H1 (cell line): Measurements from ENCODE around the gene SULF2. TPM values are rescaled to one million over a fixed set of nuclear protein-coding genes. Genes with fewer than 3 reads are reported as not detected.

Experiments used
- CTCF ChIA-PET: fragments of 300-600 bp; sonication (Branson Sonifier 250); formaldehyde crosslinking; loops from one replicate; lab custom pipeline; 2021; ENCODE audit not compliant: partially characterized antibody; lab: Charles Lee
- POLR2A ChIA-PET: fragments of 300-600 bp; sonication (Branson Sonifier 250); formaldehyde crosslinking; loops from one replicate; lab custom pipeline; 2021; ENCODE audit warnings: inconsistent platforms; ENCODE audit not compliant: partially characterized antibody; lab: Charles Lee
- DNase-seq, 2 experiments: peaks; one replicate each; pipeline versions ENCODE4 v3.0.0 to v3.0.0-alpha.2; 2010 to 2022; ENCODE audit warnings: low spot score in 2 of 2, low read depth in 1 of 2, mixed read lengths in 1 of 2
- FAIRE-seq: peaks from 2 replicates; lab custom pipeline; 2011; peaks lifted over from hg19 to GRCh38; lab: Jason Lieb, UNC
- H2AFZ ChIP-seq: 2 replicates; pipeline ENCODE4 v1.8.1; 2012; ENCODE audit warnings: low read length, inconsistent platforms
- H2AK5ac ChIP-seq: 2 replicates; pipeline ENCODE4 v1.6.1; 2013; ENCODE audit warnings: low read depth, low read length
- H2BK120ac ChIP-seq: replicated peaks from 2 replicates; pipeline ENCODE3; 2013; ENCODE audit warnings: low read depth, low read length, inconsistent platforms
- H2BK12ac ChIP-seq: 2 replicates; pipeline ENCODE4 v1.6.1; 2013; ENCODE audit warnings: low read depth, low read length
- H2BK15ac ChIP-seq: 2 replicates; pipeline ENCODE4 v1.6.1; 2013; ENCODE audit warnings: low read length
- H2BK20ac ChIP-seq: 2 replicates; pipeline ENCODE4 v1.6.1; 2013; ENCODE audit warnings: low read length
- H2BK5ac ChIP-seq: 2 replicates; pipeline ENCODE4 v1.6.1; 2013; ENCODE audit warnings: low read depth, low read length
- H3K14ac ChIP-seq: 2 replicates; pipeline ENCODE4 v1.6.1; 2013; ENCODE audit warnings: inconsistent platforms; ENCODE audit not compliant: insufficient read length
- H3K18ac ChIP-seq: 2 replicates; pipeline ENCODE4 v1.6.1; 2013; ENCODE audit warnings: low read length; ENCODE audit errors: extremely low read depth
- H3K23ac ChIP-seq: 2 replicates; pipeline ENCODE4 v1.6.1; 2013; ENCODE audit warnings: inconsistent platforms; ENCODE audit not compliant: insufficient read length
- H3K23me2 ChIP-seq: 2 replicates; pipeline ENCODE4 v1.6.1; 2013; ENCODE audit warnings: low read depth, low read length
- H3K27ac ChIP-seq: 2 replicates; pipeline ENCODE4 v1.6.1; 2011; ENCODE audit warnings: low read depth, low read length, inconsistent platforms
- H3K27me3 ChIP-seq, 4 experiments: replicated peaks in 1 of 4; 1 replicate in 1 of 4; 2 replicates in 3 of 4; pipeline versions ENCODE4 v1.6.1 to v1.8.1; 2011 to 2013; ENCODE audit warnings: low read length in 3 of 4, mild to moderate bottlenecking in 3 of 4, inconsistent platforms in 2 of 4, mixed read lengths in 2 of 4, moderate library complexity in 1 of 4; ENCODE audit not compliant: control insufficient read depth in 3 of 4, insufficient read depth in 3 of 4; ENCODE audit errors: extremely low read depth in 1 of 4
- H3K36me3 ChIP-seq, 4 experiments: 2 replicates each; pipeline versions ENCODE4 v1.6.1 to v1.8.1; 2011 to 2013; ENCODE audit warnings: mild to moderate bottlenecking in 4 of 4, low read length in 3 of 4, moderate library complexity in 2 of 4, control low read depth in 1 of 4, inconsistent platforms in 1 of 4; ENCODE audit not compliant: insufficient read depth in 4 of 4, control insufficient read depth in 2 of 4
- H3K4ac ChIP-seq: replicated peaks from 2 replicates; pipeline ENCODE3; 2013; ENCODE audit warnings: low read length, low read depth, mixed read lengths, inconsistent platforms; ENCODE audit not compliant: insufficient read length
- H3K4me1 ChIP-seq, 4 experiments: replicated peaks in 1 of 4; 1 replicate in 1 of 4; 2 replicates in 3 of 4; pipeline versions ENCODE4 v1.6.1 to v1.8.1; 2011 to 2013; ENCODE audit warnings: low read length in 3 of 4, inconsistent platforms in 2 of 4, mixed read lengths in 1 of 4; ENCODE audit not compliant: insufficient read depth in 4 of 4, control insufficient read depth in 3 of 4
- H3K4me2 ChIP-seq, 2 experiments: 2 replicates each; pipeline versions ENCODE4 v1.6.1 to v1.8.1; 2011 to 2013; ENCODE audit warnings: low read depth in 2 of 2, low read length in 2 of 2, control low read depth in 1 of 2, inconsistent platforms in 1 of 2, mild to moderate bottlenecking in 1 of 2; ENCODE audit not compliant: insufficient read depth in 1 of 2
- H3K4me3 ChIP-seq, 4 experiments: fragments of 200-600, 300-600 bp in 1 of 4; sonication (generic), shearing (Covaris generic), sonication (Bioruptor Twin) in 1 of 4; 2 replicates each; pipeline versions ENCODE4 v1.5.1 to v1.8.1; 2011 to 2016; ENCODE audit warnings: low read length in 4 of 4, low read depth in 3 of 4, control low read depth in 2 of 4, inconsistent platforms in 2 of 4, mild to moderate bottlenecking in 2 of 4, mixed read lengths in 1 of 4, moderate library complexity in 1 of 4; ENCODE audit not compliant: insufficient read depth in 2 of 4; ENCODE audit errors: extremely low read depth in 1 of 4
- H3K56ac ChIP-seq: replicated peaks from 2 replicates; pipeline ENCODE3; 2013; ENCODE audit warnings: low read depth, mild to moderate bottlenecking, mixed read lengths, low read length, inconsistent platforms; ENCODE audit not compliant: insufficient read length
- H3K79me1 ChIP-seq: 2 replicates; pipeline ENCODE4 v1.6.1; 2013; ENCODE audit warnings: low read depth, low read length, control low read depth
- H3K79me2 ChIP-seq, 2 experiments: 2 replicates each; pipeline versions ENCODE4 v1.6.1 to v1.8.1; 2012 to 2013; ENCODE audit warnings: low read length in 2 of 2, mild to moderate bottlenecking in 2 of 2, inconsistent platforms in 1 of 2; ENCODE audit not compliant: insufficient read depth in 2 of 2, control insufficient read depth in 1 of 2
- H3K9ac ChIP-seq, 4 experiments: replicated peaks in 1 of 4; 1 replicate in 1 of 4; 2 replicates in 3 of 4; pipeline versions ENCODE4 v1.6.1 to v1.8.1; 2011 to 2013; ENCODE audit warnings: low read depth in 3 of 4, low read length in 3 of 4, control low read depth in 2 of 4, mild to moderate bottlenecking in 2 of 4, moderate library complexity in 2 of 4, inconsistent platforms in 1 of 4; ENCODE audit errors: extremely low read depth in 1 of 4
- H3K9me3 ChIP-seq, 2 experiments: 2 replicates each; pipeline versions ENCODE4 v1.6.1 to v1.8.1; 2012 to 2013; ENCODE audit warnings: mild to moderate bottlenecking in 2 of 2, moderate library complexity in 2 of 2, control low read depth in 1 of 2, inconsistent platforms in 1 of 2, low read depth in 1 of 2, low read length in 1 of 2, mixed read lengths in 1 of 2; ENCODE audit not compliant: insufficient read depth in 2 of 2
- H4K20me1 ChIP-seq, 2 experiments: replicated peaks in 1 of 2; 2 replicates each; pipeline versions ENCODE3 to v1.8.1; 2011 to 2013; ENCODE audit warnings: inconsistent platforms in 2 of 2, low read length in 2 of 2, mild to moderate bottlenecking in 1 of 2; ENCODE audit not compliant: insufficient read depth in 2 of 2, control insufficient read depth in 1 of 2
- H4K5ac ChIP-seq: 2 replicates; pipeline ENCODE4 v1.6.1; 2013; ENCODE audit warnings: low read length, low read depth, mixed read lengths, inconsistent platforms; ENCODE audit not compliant: insufficient read length
- H4K8ac ChIP-seq: 2 replicates; pipeline ENCODE4 v1.8.0; 2013; ENCODE audit warnings: mild to moderate bottlenecking, moderate library complexity, low read length, inconsistent platforms; ENCODE audit not compliant: insufficient read depth; ENCODE audit errors: extremely low read depth
- H4K91ac ChIP-seq: replicated peaks from 2 replicates; pipeline ENCODE3; 2013; ENCODE audit warnings: low read length, mixed read lengths, inconsistent platforms; ENCODE audit not compliant: insufficient read length
- KDM1A ChIP-seq: fragments of 200-600, 300-600 bp; sonication (generic); IDR thresholded peaks from 2 replicates; pipeline ENCODE4 v1.7.1; 2016; ENCODE audit warnings: mild to moderate bottlenecking, low read length, borderline replicate concordance
- PHF8 ChIP-seq: fragments of 200-600 bp; sonication (generic); conservative IDR thresholded peaks from 2 replicates; pipeline ENCODE4 v1.7.1; 2012; ENCODE audit warnings: low read depth, mild to moderate bottlenecking, inconsistent platforms, low read length, moderate library complexity
- WGBS, 2 experiments: shearing (Covaris generic) in 1 of 2; methylation state at CpG; one replicate each; pipeline versions ENCODE4 v1.1.6 to v1.1.7; 2013 to 2015; ENCODE audit warnings: low lambda C conversion rate in 2 of 2, mixed read lengths in 2 of 2, inconsistent platforms in 1 of 2, low coverage in 1 of 2, missing lambda C conversion rate in 1 of 2; ENCODE audit not compliant: insufficient replicate concordance in 2 of 2, insufficient coverage in 1 of 2, insufficient read length in 1 of 2; ENCODE audit errors: extremely low coverage in 1 of 2, missing lambda C conversion rate in 1 of 2; 5-methylcytosine and 5-hydroxymethylcytosine counted together
- polyA plus RNA-seq, 7 experiments: library from polyadenylated mRNA; depleted of rRNA in 3 of 7; stranded (reverse) in 5 of 7; unstranded in 2 of 7; fragments of >200 nt in 5 of 7; fragments of 200-250 nt in 2 of 7; gene quantifications; 1 replicate in 5 of 7; 2 replicates in 1 of 7; 4 replicates in 1 of 7; pipeline versions ENCODE4 v1.2.1 to v1.2.3, GENCODE V29; 2011 to 2013; ENCODE audit warnings: missing spikeins in 2 of 7, mixed read lengths in 2 of 7
- total RNA-seq: library from RNA; stranded (reverse); fragmentation: NEBNext Ultra II Directional; extraction: Animal tissue kit (Norgen Biotek cat#: 25700); gene quantifications from 2 replicates; pipeline ENCODE4 v1.2.1, GENCODE V29; 2021

SULF2 gene
- total and polyA plus RNA-seq, 2 of the 8 experiments (the other 6 are each of a cell fraction or from before 2014, with no cell fraction given), result 15.7 to 28.2 TPM

DNA sequence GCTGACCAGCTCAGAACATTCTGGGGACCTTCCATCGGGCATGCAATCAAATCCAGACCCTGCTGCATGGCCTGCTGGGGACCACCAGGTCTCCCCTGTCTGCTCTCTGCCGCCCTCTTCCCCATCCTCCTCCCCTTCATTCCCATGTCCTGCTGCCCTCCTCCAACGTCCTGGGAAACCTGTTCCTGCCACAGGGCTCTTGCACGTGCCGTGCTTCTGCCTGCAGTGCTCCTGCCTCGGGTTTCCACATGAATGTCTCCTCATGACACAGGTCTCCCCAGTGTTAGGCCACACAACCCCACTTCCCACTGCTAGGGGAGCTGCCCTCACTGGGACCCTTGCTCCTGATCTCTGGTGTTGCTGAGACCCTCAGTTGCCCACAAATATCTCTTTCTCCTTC lies 37.2 kb downstream of the SULF2 start:
- Histone ChIP-seq H3K27me3 (no peaks in the 10 kb centered on the region), H3K4me1 (no peaks in the 10 kb centered on the region; a peak in 1 of 7 replicates), H2BK12ac (no peak overlapping the region), H3K27ac (no peak overlapping the region), H4K91ac (no peak overlapping the region), H3K18ac (no peak overlapping the region), H3K79me1 (no peaks in the 10 kb centered on the region), H3K56ac (no peak overlapping the region), H2AK5ac (no peak overlapping the region), H3K4me3 (no peak overlapping the region), H3K79me2 (no peaks in the 10 kb centered on the region), H3K9me3 (no peaks in the 10 kb centered on the region), H4K5ac (no peak overlapping the region), H3K23ac (no peak overlapping the region), H2BK120ac (no peak overlapping the region), H3K4me2 (no peak overlapping the region), H3K4ac (no peak overlapping the region), H2BK20ac (no peak overlapping the region), H3K14ac (no peak overlapping the region), H4K8ac (no peak overlapping the region), H2BK5ac (no peak overlapping the region), H2BK15ac (no peak overlapping the region), H3K9ac (no peak overlapping the region), H3K36me3 (no peaks in the 10 kb centered on the region), H3K23me2 (no peaks in the 10 kb centered on the region), H2AFZ (no peak overlapping the region), H4K20me1 (peaks cover 0 to 6% of the 10 kb centered on the region in 2 experiments)
- FAIRE-seq (no peak), DNase-seq (no peak)
- POLR2A ChIA-PET, result no interaction called here
- TF ChIP-seq PHF8 (no peak), KDM1A (peak; percentile 56; the same call in 1 of the 2 replicates)
- CTCF ChIA-PET, result interaction anchor here (0.9 to 1.0 kb wide), 2 partner anchors 8 to 23 kb away, joined by 3 to 4 read pairs; no protein-coding TSS in a partner anchor
- WGBS, 2 experiments, result 90% methylated on average over 6 of the region's 6 CpGs; no CpG with 5 or more reads in 1 of the 2 experiments
